ENCODE results near the gene INVS.

INVS gene

GRCh38 chr9:100317706-100318105, 218.7 kb downstream of the INVS start:
- TF ChIP-seq ZBTB7A (IDR thresholded peaks at IDR 0.05; ENCODE audit: low read depth) (no peak), RAD21 (IDR thresholded peaks at IDR 0.05; ENCODE audit: low read depth) (no peak), TAF1 (IDR thresholded peaks at IDR 0.05; ENCODE audit: low read depth) (no peak), TCF12 (IDR thresholded peaks at IDR 0.05; ENCODE audit: low read depth) (no peak), YY1 (IDR thresholded peaks at IDR 0.05; ENCODE audit: low read depth) (no peak), EGR1 (IDR thresholded peaks at IDR 0.05) (no peak), TEAD4 (IDR thresholded peaks at IDR 0.05) (no peak)

DNA sequence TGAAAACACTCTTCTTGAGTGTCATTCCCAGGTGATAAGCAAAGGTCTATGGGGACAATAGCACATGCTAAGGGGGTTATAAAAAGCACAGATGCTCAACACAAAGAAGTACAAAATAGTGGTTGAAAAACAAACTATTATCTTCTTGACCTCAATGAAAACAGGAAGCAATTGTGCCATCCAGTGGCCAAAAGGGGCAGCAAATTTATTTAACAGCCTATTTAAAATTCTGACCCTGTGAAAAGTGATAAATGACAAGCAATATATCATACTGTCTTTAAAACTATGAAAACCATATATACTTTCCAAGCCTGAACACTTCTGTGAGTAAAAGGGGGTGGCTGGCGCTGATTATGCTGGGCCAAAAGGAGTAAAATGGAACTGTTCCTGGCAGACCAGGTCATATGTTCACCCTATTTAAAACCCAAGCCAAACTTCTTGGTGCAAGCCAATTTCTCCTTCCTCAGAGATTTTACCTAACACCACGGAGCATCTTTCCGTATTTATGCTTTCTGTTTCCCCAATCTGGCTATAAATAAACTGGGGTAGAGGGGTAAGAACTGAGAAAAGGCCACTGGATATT, 224.0 kb downstream of the INVS start:
- TF ChIP-seq RAD21 (IDR thresholded peaks at IDR 0.05; ENCODE audit: low read depth) (peak; percentile 42), ZBTB7A (IDR thresholded peaks at IDR 0.05; ENCODE audit: low read depth) (no peak), EGR1 (IDR thresholded peaks at IDR 0.05) (no peak)

DNA sequence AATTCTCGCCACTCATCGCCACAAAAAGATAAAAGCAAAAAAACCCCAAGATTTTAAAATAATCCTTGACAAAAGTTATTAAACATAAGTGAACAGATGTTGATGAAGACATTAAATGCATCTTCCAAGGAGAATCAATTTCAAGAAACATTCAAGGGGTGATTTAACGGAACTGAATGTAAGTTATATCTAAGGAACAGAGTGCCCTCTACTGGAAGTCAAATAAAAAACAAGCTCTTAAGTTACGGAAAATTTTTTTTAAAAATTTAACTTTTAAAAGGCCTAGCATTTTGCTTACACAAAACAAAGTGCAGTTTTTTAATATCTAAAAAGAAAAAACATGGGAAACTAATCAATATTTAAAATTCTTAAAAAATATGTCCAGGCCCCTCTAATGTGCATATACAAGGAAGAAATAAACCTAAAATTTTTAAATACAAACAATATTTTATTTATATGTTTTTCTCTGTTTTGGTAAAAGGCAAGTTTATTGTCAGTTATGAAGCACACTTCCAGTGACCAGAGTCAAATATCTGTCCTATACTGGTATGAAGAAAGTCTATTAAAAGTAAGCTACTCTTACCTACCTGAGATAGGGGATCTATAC, 225.7 kb downstream of the INVS start:
- peak; percentile 5; the same call in 1 of the 2 replicates for TF ChIP-seq RAD21 (IDR thresholded peaks at IDR 0.05; ENCODE audit: low read depth)
- TF ChIP-seq ZBTB7A (IDR thresholded peaks at IDR 0.05; ENCODE audit: low read depth) = no peak
- TF ChIP-seq, protein P1, sequence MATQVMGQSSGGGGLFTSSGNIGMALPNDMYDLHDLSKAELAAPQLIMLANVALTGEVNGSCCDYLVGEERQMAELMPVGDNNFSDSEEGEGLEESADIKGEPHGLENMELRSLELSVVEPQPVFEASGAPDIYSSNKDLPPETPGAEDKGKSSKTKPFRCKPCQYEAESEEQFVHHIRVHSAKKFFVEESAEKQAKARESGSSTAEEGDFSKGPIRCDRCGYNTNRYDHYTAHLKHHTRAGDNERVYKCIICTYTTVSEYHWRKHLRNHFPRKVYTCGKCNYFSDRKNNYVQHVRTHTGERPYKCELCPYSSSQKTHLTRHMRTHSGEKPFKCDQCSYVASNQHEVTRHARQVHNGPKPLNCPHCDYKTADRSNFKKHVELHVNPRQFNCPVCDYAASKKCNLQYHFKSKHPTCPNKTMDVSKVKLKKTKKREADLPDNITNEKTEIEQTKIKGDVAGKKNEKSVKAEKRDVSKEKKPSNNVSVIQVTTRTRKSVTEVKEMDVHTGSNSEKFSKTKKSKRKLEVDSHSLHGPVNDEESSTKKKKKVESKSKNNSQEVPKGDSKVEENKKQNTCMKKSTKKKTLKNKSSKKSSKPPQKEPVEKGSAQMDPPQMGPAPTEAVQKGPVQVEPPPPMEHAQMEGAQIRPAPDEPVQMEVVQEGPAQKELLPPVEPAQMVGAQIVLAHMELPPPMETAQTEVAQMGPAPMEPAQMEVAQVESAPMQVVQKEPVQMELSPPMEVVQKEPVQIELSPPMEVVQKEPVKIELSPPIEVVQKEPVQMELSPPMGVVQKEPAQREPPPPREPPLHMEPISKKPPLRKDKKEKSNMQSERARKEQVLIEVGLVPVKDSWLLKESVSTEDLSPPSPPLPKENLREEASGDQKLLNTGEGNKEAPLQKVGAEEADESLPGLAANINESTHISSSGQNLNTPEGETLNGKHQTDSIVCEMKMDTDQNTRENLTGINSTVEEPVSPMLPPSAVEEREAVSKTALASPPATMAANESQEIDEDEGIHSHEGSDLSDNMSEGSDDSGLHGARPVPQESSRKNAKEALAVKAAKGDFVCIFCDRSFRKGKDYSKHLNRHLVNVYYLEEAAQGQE (IDR thresholded peaks at IDR 0.05; ENCODE audit: low read depth) = no peak
- no peak for TF ChIP-seq FOXM1 (IDR thresholded peaks at IDR 0.05; ENCODE audit: borderline replicate concordance, low read depth)
- no peak for TF ChIP-seq EGR1 (IDR thresholded peaks at IDR 0.05)

- TF ChIP-seq TEAD4 (IDR thresholded peaks at IDR 0.05) = no peak
- no peak for TF ChIP-seq EGR1 (IDR thresholded peaks at IDR 0.05)
- TF ChIP-seq, protein P2, sequence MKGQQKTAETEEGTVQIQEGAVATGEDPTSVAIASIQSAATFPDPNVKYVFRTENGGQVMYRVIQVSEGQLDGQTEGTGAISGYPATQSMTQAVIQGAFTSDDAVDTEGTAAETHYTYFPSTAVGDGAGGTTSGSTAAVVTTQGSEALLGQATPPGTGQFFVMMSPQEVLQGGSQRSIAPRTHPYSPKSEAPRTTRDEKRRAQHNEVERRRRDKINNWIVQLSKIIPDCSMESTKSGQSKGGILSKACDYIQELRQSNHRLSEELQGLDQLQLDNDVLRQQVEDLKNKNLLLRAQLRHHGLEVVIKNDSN (IDR thresholded peaks at IDR 0.05) = no peak
- no peak for TF ChIP-seq CREB1 (IDR thresholded peaks at IDR 0.05; ENCODE audit: low read depth)
- TF ChIP-seq YY1 (IDR thresholded peaks at IDR 0.05; ENCODE audit: low read depth) = no peak
- TF ChIP-seq TAF1 (IDR thresholded peaks at IDR 0.05; ENCODE audit: low read depth) = no peak
- TF ChIP-seq, protein P1 (IDR thresholded peaks at IDR 0.05; ENCODE audit: low read depth) = no peak
- no peak for TF ChIP-seq FOXM1 (IDR thresholded peaks at IDR 0.05; ENCODE audit: borderline replicate concordance, low read depth)
- TF ChIP-seq CEBPB (IDR thresholded peaks at IDR 0.05) = no peak
- TF ChIP-seq NFIC (IDR thresholded peaks at IDR 0.05) = no peak
- TF ChIP-seq, protein P3, sequence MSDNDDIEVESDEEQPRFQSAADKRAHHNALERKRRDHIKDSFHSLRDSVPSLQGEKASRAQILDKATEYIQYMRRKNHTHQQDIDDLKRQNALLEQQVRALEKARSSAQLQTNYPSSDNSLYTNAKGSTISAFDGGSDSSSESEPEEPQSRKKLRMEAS (IDR thresholded peaks at IDR 0.05) = no peak
Measured at GRCh38 chr9:100340224-100340623, 241.2 kb downstream of the INVS start.

GRCh38 chr9:100341889-100342288, 242.8 kb downstream of the INVS start:
- TF ChIP-seq, protein P3 (IDR thresholded peaks at IDR 0.05) = no peak
- TF ChIP-seq ZBTB7A (IDR thresholded peaks at IDR 0.05; ENCODE audit: low read depth) (no peak), CREB1 (IDR thresholded peaks at IDR 0.05; ENCODE audit: low read depth) (no peak), CEBPB (IDR thresholded peaks at IDR 0.05) (no peak), NFIC (IDR thresholded peaks at IDR 0.05) (no peak), TEAD4 (IDR thresholded peaks at IDR 0.05) (no peak), EP300 (IDR thresholded peaks at IDR 0.05; ENCODE audit: borderline replicate concordance) (no peak), TAF1 (IDR thresholded peaks at IDR 0.05; ENCODE audit: low read depth) (no peak), TCF12 (IDR thresholded peaks at IDR 0.05; ENCODE audit: low read depth) (no peak)
- TF ChIP-seq, protein P2 (IDR thresholded peaks at IDR 0.05) = no peak

DNA sequence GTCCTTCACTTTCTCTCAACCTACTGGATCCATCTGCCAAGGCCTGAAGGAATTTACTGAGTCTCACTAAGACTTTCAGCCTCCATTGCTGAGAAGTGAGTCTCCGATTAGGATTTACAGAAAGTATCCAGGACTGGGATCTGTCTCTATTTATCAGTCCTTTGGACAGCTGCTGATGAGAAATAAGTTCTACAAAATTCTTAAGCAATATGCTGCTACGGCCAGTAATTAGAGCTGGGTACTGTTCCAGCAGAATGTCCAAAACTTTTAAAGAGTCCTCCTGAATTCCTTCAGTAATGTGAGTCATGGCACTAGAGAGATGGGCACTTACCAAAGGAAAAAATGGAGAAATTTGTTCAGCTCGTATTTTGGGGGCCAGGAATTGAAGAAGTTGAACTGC, 247.8 kb downstream of the INVS start:
- TF ChIP-seq CEBPB (IDR thresholded peaks at IDR 0.05) = no peak
- no peak for TF ChIP-seq TAF1 (IDR thresholded peaks at IDR 0.05; ENCODE audit: low read depth)

DNA sequence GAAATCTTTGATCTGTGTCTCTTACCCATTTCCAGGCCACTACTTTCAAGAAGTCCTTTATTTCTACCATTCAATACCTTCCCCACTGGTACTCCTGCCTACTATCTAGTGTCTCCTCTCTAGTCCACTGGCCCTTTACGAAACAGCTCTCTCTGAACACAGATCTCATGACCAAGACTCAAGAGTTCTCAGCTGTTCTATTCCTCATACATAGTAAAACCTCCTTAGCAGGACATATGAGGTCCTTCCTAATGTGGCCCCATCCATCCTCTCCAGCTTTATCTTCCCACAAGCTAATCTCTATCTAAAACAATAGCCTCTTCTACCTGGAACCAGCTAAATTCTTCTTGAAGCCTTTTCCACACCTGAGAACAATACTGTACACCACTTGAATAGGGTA, 251.1 kb downstream of the INVS start:
- TF ChIP-seq ZBTB7A (IDR thresholded peaks at IDR 0.05; ENCODE audit: low read depth) = no peak

Data from Ishikawa (cell line).